NCI-H460 (cell line): ENCODE results near the gene DVL3. TPM values are rescaled to one million over a fixed set of nuclear protein-coding genes. Genes with fewer than 3 reads are reported as not detected.

ENCODE experiments used
- DNase-seq: peaks from one replicate; pipeline ENCODE4 v3.0.0-alpha.2; 2016; ENCODE audit warnings: low read depth; ENCODE audit errors: extremely low read depth
- total RNA-seq: library from RNA; depleted of rRNA; stranded (reverse); fragments of >200 nt; shearing (Covaris generic); gene quantifications from 2 replicates; pipeline ENCODE4 v1.2.3, GENCODE V29; 2014; rRNA removed

The DVL3 gene
- total RNA-seq, 1 experiment from 2014 or later = 19.4 TPM

- no peak for DNase-seq
Observed at GRCh38 chr3:184209146-184209923, 54.2 kb downstream of the DVL3 start.

GRCh38 chr3:184211297-184211696, 56.1 kb downstream of the DVL3 start:
- no peak for DNase-seq

GRCh38 chr3:184211718-184212117, 56.5 kb downstream of the DVL3 start:
- DNase-seq = no peak

GRCh38 chr3:184218814-184219213, 63.6 kb downstream of the DVL3 start:
- DNase-seq = no peak

GRCh38 chr3:184222521-184222920, 67.3 kb downstream of the DVL3 start:
- DNase-seq = no peak

Other genes starting within 250 kb of the DVL3 start
- gene ABCC5, start 137.5 kb upstream of the DVL3 start, total RNA-seq = 7.0 and 9.4 TPM in 2 replicates
- not detected in 2 replicates for gene HTR3D, start 123.6 kb upstream of the DVL3 start, total RNA-seq
- not detected in 2 replicates for gene HTR3C, start 102.3 kb upstream of the DVL3 start, total RNA-seq
- not detected in 2 replicates for gene HTR3E, start 58.3 kb upstream of the DVL3 start, total RNA-seq
- gene EIF2B5, start 20.0 kb upstream of the DVL3 start, total RNA-seq = 32.0 and 33.3 TPM in 2 replicates
- 110 and 117 TPM in 2 replicates for gene AP2M1, start 19.5 kb downstream of the DVL3 start, total RNA-seq
- 21.1 and 25.4 TPM in 2 replicates for gene ABCF3, start 30.8 kb downstream of the DVL3 start, total RNA-seq
- 0.35 TPM in 1 of 2 replicates, not detected in the other for gene VWA5B2, start 74.2 kb downstream of the DVL3 start, total RNA-seq
- gene ALG3, start 93.6 kb downstream of the DVL3 start, total RNA-seq = 50.7 and 52.9 TPM in 2 replicates
- gene EEF1AKMT4, start 94.3 kb downstream of the DVL3 start, total RNA-seq = 15.1 and 15.8 TPM in 2 replicates
- 0.23 TPM in 1 of 2 replicates, not detected in the other for gene CAMK2N2, start 106.2 kb downstream of the DVL3 start, total RNA-seq
- not detected in 2 replicates for gene ECE2, start 120.6 kb downstream of the DVL3 start, total RNA-seq
- gene PSMD2, start 143.9 kb downstream of the DVL3 start, total RNA-seq = 140 and 164 TPM in 2 replicates
- 160 and 178 TPM in 2 replicates for gene EIF4G1, start 159.2 kb downstream of the DVL3 start, total RNA-seq
- 10.7 and 12.6 TPM in 2 replicates for gene FAM131A, start 182.2 kb downstream of the DVL3 start, total RNA-seq
- gene CLCN2, start 206.2 kb downstream of the DVL3 start, total RNA-seq = 4.9 and 6.2 TPM in 2 replicates
- gene POLR2H, start 206.3 kb downstream of the DVL3 start, total RNA-seq = 98.8 and 101 TPM in 2 replicates
- not detected in 2 replicates for gene THPO, start 222.8 kb downstream of the DVL3 start, total RNA-seq
- gene CHRD, start 224.7 kb downstream of the DVL3 start, total RNA-seq = 0.07 TPM in 1 of 2 replicates, not detected in the other